Mesodermal cell (in vitro differentiated cells): ENCODE measurements around the gene DGCR2.
A peak's percentile ranks its signal among the peaks of the same experiment; 100 is the strongest.

Source experiments
- H3K27ac ChIP-seq: 2 replicates; pipeline ENCODE4 v1.7.0; 2013; ENCODE audit warnings: mild to moderate bottlenecking, low read depth, low read length, moderate library complexity; ENCODE audit not compliant: severe bottlenecking
- H3K36me3 ChIP-seq: 2 replicates; pipeline ENCODE4 v1.7.1; 2013; ENCODE audit warnings: mild to moderate bottlenecking, low read length, moderate library complexity; ENCODE audit not compliant: control insufficient read depth, insufficient read depth
- H3K4me1 ChIP-seq: one replicate; pipeline ENCODE4 v1.7.1; 2013; ENCODE audit warnings: mild to moderate bottlenecking, low read length; ENCODE audit not compliant: insufficient read depth, control insufficient read depth, poor library complexity, severe bottlenecking
- H3K4me3 ChIP-seq: 2 replicates; pipeline ENCODE4 v1.7.0; 2013; ENCODE audit warnings: low read length, control low read depth, mild to moderate bottlenecking; ENCODE audit not compliant: insufficient read depth, poor library complexity, severe bottlenecking; ENCODE audit errors: extremely low read depth
- H3K9me3 ChIP-seq: 2 replicates; pipeline ENCODE4 v1.7.1; 2013; ENCODE audit warnings: mild to moderate bottlenecking, low read length, moderate library complexity; ENCODE audit not compliant: control insufficient read depth
- WGBS, 2 experiments: methylation state at CpG; one replicate each; pipeline ENCODE4 v1.1.5; 2013; ENCODE audit warnings: missing lambda C conversion rate in 2 of 2; ENCODE audit not compliant: insufficient coverage in 2 of 2; 5-methylcytosine and 5-hydroxymethylcytosine counted together

DGCR2 gene

GRCh38 chr22:19143967-19144400 is 21.8 kb upstream of the DGCR2 start:
- Histone ChIP-seq H3K4me1 (no peaks in the 10 kb centered on the region), H3K9me3 (no peaks in the 10 kb centered on the region), H3K4me3 (peak overlapping the region; percentile 93), H3K36me3 (peaks cover 36% of the 10 kb centered on the region), H3K27ac (peak overlapping the region; percentile 45)
- WGBS, 2 experiments, result 3 to 10% methylated on average over 14 of the region's 17 CpGs

- Histone ChIP-seq H3K9me3 (no peaks in the 10 kb centered on the region), H3K4me1 (no peaks in the 10 kb centered on the region), H3K36me3 (peaks cover 43% of the 10 kb centered on the region), H3K27ac (no peak overlapping the region), H3K4me3 (peak overlapping the region; percentile 93)
- 69 to 90% methylated on average over 2 to 4 of the region's 5 CpGs for WGBS, 2 experiments
These were observed 21.0 kb upstream of the DGCR2 start for GRCh38 chr22:19143212-19143611.

GRCh38 chr22:19142394-19142793 is 20.2 kb upstream of the DGCR2 start:
- Histone ChIP-seq H3K4me3 (no peak overlapping the region), H3K27ac (no peak overlapping the region), H3K36me3 (peaks cover 52% of the 10 kb centered on the region), H3K9me3 (no peaks in the 10 kb centered on the region), H3K4me1 (no peaks in the 10 kb centered on the region)
- WGBS, 2 experiments, result 97 to 98% methylated on average over 5 of the region's 9 CpGs

- Histone ChIP-seq H3K4me3 (no peak overlapping the region), H3K4me1 (no peaks in the 10 kb centered on the region), H3K9me3 (no peaks in the 10 kb centered on the region), H3K27ac (no peak overlapping the region), H3K36me3 (peaks cover 75% of the 10 kb centered on the region)
- WGBS, 2 experiments, result 96% methylated on average over 4 of the region's 5 CpGs
These were observed 17.8 kb upstream of the DGCR2 start for GRCh38 chr22:19139974-19140373.

GRCh38 chr22:19139001-19139356 is 16.8 kb upstream of the DGCR2 start:
- peaks cover 84% of the 10 kb centered on the region for H3K36me3 ChIP-seq
- 94 to 95% methylated on average over 9 of the region's 9 CpGs for WGBS, 2 experiments

GRCh38 chr22:19138217-19139000 is 16.2 kb upstream of the DGCR2 start:
- Histone ChIP-seq H3K27ac (no peak overlapping the region), H3K9me3 (no peaks in the 10 kb centered on the region), H3K4me3 (no peak overlapping the region), H3K4me1 (no peaks in the 10 kb centered on the region), H3K36me3 (peaks cover 90% of the 10 kb centered on the region)
- 80 to 95% methylated on average over 5 to 13 of the region's 15 CpGs for WGBS, 2 experiments

More at GRCh38 chr22:19139001-19139356, 16.8 kb upstream of the DGCR2 start:
- no peak overlapping the region for H3K4me3 ChIP-seq
- H3K27ac ChIP-seq, result no peak overlapping the region
- H3K9me3 ChIP-seq, result no peaks in the 10 kb centered on the region
- H3K4me1 ChIP-seq, result no peaks in the 10 kb centered on the region

GRCh38 chr22:19137384-19138216 is 15.4 kb upstream of the DGCR2 start:
- H3K9me3 ChIP-seq, result no peaks in the 10 kb centered on the region
- no peak overlapping the region for H3K4me3 ChIP-seq

GRCh38 chr22:19136915-19137314 is 14.7 kb upstream of the DGCR2 start:
- WGBS, 2 experiments, result 88 to 99% methylated on average over 8 to 10 of the region's 10 CpGs
- Histone ChIP-seq H3K9me3 (no peaks in the 10 kb centered on the region), H3K4me1 (no peaks in the 10 kb centered on the region), H3K27ac (no peak overlapping the region), H3K36me3 (peaks cover 95% of the 10 kb centered on the region), H3K4me3 (no peak overlapping the region)

More at GRCh38 chr22:19137384-19138216, 15.4 kb upstream of the DGCR2 start:
- Histone ChIP-seq H3K36me3 (peaks cover 95% of the 10 kb centered on the region), H3K27ac (no peak overlapping the region), H3K4me1 (no peaks in the 10 kb centered on the region)
- 92 to 95% methylated on average over 10 to 11 of the region's 11 CpGs for WGBS, 2 experiments

GRCh38 chr22:19134874-19135273 is 12.7 kb upstream of the DGCR2 start:
- Histone ChIP-seq H3K9me3 (no peaks in the 10 kb centered on the region), H3K36me3 (peaks cover 75% of the 10 kb centered on the region), H3K4me1 (no peaks in the 10 kb centered on the region), H3K4me3 (no peak overlapping the region), H3K27ac (no peak overlapping the region)
- WGBS, 2 experiments, result 93 to 98% methylated on average over 14 to 17 of the region's 18 CpGs

GRCh38 chr22:19134176-19134831 is 12.1 kb upstream of the DGCR2 start:
- no peaks in the 10 kb centered on the region for H3K9me3 ChIP-seq
- 96 to 98% methylated on average over 15 to 18 of the region's 21 CpGs for WGBS, 2 experiments
- H3K4me3 ChIP-seq, result no peak overlapping the region
- peaks cover 69% of the 10 kb centered on the region for H3K36me3 ChIP-seq
- H3K27ac ChIP-seq, result no peak overlapping the region
- H3K4me1 ChIP-seq, result no peaks in the 10 kb centered on the region
